Stimulated activated CD8-positive, alpha-beta memory T cell treated with anti-CD3 and anti-CD28 coated beads, Interleukin-15, amount 100 ng/mL, for 4 hours (primary cell): ENCODE data around the gene AGT.
"Not testable (repeated sequence)": the region's sequence is repeated elsewhere in the genome, so short reads cannot be mapped to it uniquely, and the experiment has no call there.

ENCODE experiments used
- DNase-seq, 2 donors: peaks; one replicate each; pipeline ENCODE4 v3.0.0-alpha.2; 2020; ENCODE audit warnings: low read depth in 2 of 2

AGT gene

GRCh38 chr1:230707732-230708630 is 5.9 kb downstream of the AGT start:
- DNase-seq: no peak

- no peak for DNase-seq
Observed at GRCh38 chr1:230706887-230707731, 6.8 kb downstream of the AGT start.

GRCh38 chr1:230706020-230706699 is 7.8 kb downstream of the AGT start:
- DNase-seq: no peak

- no peak for DNase-seq
Observed at GRCh38 chr1:230705289-230706019, 8.5 kb downstream of the AGT start.

GRCh38 chr1:230704830-230705229 is 9.1 kb downstream of the AGT start:
- DNase-seq: no peak

GRCh38 chr1:230703679-230704385 is 10.1 kb downstream of the AGT start:
- no peak for DNase-seq

GRCh38 chr1:230702934-230703678 is 10.8 kb downstream of the AGT start:
- no peak for DNase-seq

- no peak for DNase-seq
Observed at GRCh38 chr1:230701895-230702768, 11.8 kb downstream of the AGT start.

- DNase-seq: no peak
Observed at GRCh38 chr1:230701434-230701833, 12.5 kb downstream of the AGT start.

GRCh38 chr1:230700132-230700531 is 13.8 kb downstream of the AGT start:
- DNase-seq: no peak

GRCh38 chr1:230699716-230700115 is 14.2 kb downstream of the AGT start:
- no peak for DNase-seq

- DNase-seq: not testable (repeated sequence)
Observed at GRCh38 chr1:230698964-230699363, 15.0 kb downstream of the AGT start.

GRCh38 chr1:230698130-230698529 is 15.8 kb downstream of the AGT start:
- DNase-seq: no peak

GRCh38 chr1:230696722-230697437 is 17.0 kb downstream of the AGT start:
- no peak for DNase-seq

GRCh38 chr1:230696218-230696617 is 17.7 kb downstream of the AGT start:
- DNase-seq: no peak

GRCh38 chr1:230694991-230695390 is 18.9 kb downstream of the AGT start:
- DNase-seq: no peak

- DNase-seq: no peak
Observed at GRCh38 chr1:230694464-230694863, 19.5 kb downstream of the AGT start.

- DNase-seq: no peak
Observed at GRCh38 chr1:230693777-230694176, 20.1 kb downstream of the AGT start.
